RWPE1 (cell line): ENCODE measurements around the gene GALNTL6.
A peak's percentile ranks its signal among the peaks of the same experiment; 100 is the strongest.

Source experiments
- CTCF ChIA-PET: fragments of 350-600 bp; sonication (Branson Sonifier 250); formaldehyde crosslinking; extraction: SDS; loops from one replicate; lab custom pipeline; 2021; lab: Yijun Ruan, JAX
- POLR2A ChIA-PET: fragments of 400-600 bp; formaldehyde crosslinking; extraction: SDS; loops from one replicate; lab custom pipeline; 2020; ENCODE audit warnings: antibody characterized with exemption; ENCODE audit not compliant: low non-redundant PET; lab: Yijun Ruan, JAX
- DNase-seq: peaks from one replicate; pipeline ENCODE4 v3.0.0; 2012; ENCODE audit warnings: low spot score
- H3K27ac ChIP-seq: fragments of 450-650 bp; 2 replicates; pipeline ENCODE4 v1.5.1; 2017
- TF ChIP-seq, protein P1 (sequence below): fragments of 450-650 bp; conservative IDR thresholded peaks from 2 replicates; pipeline ENCODE4 v1.5.1; 2017; ENCODE audit warnings: low read depth, mild to moderate bottlenecking

GALNTL6 gene

DNA sequence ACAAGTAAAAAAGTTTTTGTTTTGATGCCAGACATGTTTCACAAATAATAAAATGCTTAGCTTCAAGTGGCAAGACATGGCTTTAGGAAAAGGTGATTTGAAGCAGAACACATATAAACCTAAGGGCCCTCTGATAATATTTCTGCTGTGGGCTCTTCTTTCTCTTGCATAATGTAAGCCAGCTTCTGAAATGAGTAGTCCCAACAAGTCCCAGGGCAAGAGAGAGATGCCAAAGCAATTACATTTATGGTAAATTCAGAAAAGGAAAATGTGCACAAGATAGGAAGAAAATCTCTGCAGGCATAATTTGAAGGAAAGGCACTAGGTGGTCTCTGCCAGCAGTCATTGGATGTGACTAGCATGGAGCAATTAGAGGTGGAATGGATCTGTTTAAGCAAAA lies 1184.7 kb downstream of the GALNTL6 start:
- no peak overlapping the region for H3K27ac ChIP-seq
- ChIA-PET CTCF (no interaction called here), POLR2A (no interaction called here)
- no peak for DNase-seq
- TF ChIP-seq, protein P1, sequence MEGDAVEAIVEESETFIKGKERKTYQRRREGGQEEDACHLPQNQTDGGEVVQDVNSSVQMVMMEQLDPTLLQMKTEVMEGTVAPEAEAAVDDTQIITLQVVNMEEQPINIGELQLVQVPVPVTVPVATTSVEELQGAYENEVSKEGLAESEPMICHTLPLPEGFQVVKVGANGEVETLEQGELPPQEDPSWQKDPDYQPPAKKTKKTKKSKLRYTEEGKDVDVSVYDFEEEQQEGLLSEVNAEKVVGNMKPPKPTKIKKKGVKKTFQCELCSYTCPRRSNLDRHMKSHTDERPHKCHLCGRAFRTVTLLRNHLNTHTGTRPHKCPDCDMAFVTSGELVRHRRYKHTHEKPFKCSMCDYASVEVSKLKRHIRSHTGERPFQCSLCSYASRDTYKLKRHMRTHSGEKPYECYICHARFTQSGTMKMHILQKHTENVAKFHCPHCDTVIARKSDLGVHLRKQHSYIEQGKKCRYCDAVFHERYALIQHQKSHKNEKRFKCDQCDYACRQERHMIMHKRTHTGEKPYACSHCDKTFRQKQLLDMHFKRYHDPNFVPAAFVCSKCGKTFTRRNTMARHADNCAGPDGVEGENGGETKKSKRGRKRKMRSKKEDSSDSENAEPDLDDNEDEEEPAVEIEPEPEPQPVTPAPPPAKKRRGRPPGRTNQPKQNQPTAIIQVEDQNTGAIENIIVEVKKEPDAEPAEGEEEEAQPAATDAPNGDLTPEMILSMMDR, result no peak

DNA sequence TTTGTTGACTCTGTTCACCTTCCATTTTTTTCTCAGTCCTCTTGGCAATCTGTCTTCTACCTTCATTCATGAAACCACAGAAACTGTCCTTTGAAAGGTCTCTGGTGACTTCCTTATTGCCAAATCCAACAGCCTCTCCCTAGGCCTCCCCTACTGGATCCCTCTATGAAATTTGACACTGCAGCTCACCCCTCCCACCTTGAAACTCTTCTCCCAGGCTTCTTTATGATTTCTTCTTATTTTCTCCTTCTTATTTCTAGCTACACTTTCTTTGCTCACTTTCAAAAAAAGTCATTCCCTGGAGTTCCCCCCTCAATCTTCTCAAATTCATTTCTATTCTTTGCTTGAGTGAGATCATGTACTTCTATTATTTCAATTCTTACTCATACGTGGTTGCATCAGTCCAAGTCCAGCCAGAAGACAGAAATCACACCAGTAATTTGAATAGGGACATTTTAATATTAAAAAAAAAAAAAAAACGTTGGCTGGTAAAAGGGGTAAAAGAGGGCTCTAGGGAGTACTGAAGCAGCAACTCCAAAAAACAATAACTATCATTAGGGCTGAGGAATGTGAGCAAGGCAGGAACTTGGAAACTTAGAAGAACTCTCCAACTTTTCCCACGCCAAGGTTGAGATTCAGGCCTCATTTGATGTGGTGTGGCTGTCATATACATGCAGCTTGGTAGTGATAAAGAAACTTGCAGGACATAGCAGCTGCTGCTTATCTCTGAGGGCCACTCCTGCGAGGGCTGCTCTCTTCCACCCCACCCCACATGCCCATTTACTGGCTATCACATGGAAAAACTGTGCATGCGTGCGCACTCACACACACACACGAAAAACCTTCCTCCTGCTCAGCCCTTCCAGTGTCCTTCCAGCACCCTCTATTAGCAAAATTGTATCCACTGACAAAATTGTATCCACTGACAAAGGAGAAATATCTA lies 1185.6 kb downstream of the GALNTL6 start:
- TF ChIP-seq, protein P1, result no peak
- DNase-seq, result peak; percentile 49
- peak overlapping the region; percentile 77 for H3K27ac ChIP-seq
- CTCF ChIA-PET, result no interaction called here
- POLR2A ChIA-PET, result no interaction called here

DNA sequence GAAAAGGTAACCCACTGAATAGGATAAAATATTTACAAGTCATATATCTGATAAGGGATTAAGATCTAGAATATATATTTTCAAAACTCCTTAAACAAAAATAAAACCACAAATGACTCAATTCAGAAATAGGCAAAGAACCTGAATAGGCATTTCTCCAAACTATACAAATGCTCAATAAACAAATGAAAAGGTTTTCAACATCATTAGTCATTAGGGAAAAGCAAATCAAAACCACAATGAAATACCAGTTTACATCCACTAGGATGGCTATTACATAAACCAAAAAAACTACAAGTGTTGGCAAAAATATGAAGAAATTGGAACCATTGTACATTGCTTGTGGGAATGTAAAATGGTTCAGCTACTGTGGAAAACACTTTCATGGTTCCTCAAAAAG lies 1188.4 kb downstream of the GALNTL6 start:
- TF ChIP-seq, protein P1, result no peak
- DNase-seq, result no peak
- peak overlapping the region; percentile 55; the same call in 1 of the 2 replicates for H3K27ac ChIP-seq
- ChIA-PET CTCF (no interaction called here), POLR2A (no interaction called here)

DNA sequence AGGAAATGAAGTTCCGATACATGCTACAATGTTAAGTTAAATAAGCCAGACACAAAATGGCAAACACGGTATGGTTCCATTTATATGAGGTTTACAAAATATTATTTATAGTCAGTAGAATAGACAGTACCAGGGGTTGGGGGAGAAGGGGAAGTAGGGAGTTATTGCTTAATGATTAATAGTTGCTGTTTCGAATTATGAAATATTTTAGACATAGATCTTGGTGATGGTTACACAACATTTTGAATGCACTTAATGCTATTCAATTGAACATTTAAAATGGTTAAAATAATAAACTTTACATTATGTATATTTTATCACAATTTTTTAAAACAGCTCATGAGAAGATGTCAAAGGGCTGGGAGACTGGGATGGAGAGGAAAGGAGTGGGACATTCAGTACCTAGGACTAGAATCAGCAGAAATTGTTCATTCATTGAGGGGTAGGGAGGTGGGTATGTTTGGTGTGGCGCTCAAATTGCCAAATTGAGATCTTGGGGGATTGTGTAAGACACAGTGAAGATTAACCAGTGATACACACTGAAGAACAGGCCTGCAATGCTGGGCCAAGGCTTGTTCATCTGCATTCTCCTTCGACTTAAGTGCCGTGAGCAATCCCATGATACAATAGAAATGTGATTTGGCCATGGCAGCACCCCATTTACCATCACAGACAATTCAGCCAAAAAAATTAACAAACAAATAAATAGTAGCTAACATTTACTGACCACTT lies 1189.8 kb downstream of the GALNTL6 start:
- ChIA-PET POLR2A (no interaction called here), CTCF (no interaction called here)
- TF ChIP-seq, protein P1, result no peak
- no peak overlapping the region for H3K27ac ChIP-seq
- no peak for DNase-seq

DNA sequence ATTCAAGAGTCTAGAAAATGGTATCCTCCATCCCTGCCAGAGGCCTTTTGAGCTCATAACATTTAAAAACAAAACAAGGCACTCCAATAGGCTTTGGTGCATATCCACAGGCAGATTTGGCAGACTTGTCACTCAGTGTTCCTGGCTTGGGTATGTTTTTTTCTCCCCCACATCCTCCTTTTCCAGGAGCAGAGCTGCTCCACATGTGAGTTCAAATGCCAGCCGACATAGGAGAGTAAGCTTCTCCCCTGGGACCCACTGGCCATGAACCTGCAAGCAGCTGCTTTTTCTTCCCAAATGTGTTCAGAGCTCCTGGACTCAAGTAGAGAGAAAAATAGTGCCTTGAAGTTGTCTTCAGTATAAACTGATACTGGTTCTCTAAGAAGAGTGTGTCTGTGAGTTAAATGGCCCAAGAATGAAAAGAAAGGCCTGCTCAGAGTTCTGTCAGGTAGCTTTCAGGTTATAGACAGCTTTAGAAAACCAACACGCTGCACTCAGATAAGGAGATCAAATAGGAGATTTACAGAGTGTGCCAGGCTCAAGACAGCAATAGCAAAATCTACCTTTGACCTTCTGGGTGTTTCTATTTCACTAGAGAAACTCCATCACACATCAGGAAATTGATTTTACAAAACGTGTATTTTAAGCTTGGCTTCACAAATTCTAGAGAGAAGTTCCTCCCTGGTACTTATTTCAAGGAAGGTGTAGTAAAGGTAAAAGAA lies 1192.9 kb downstream of the GALNTL6 start:
- ChIA-PET POLR2A (no interaction called here), CTCF (interaction anchor here (0.5 kb wide), 1 partner anchor 247 kb away, joined by 3 read pairs; no protein-coding TSS in a partner anchor)
- no peak for DNase-seq
- H3K27ac ChIP-seq, result no peak overlapping the region
- TF ChIP-seq, protein P1, result no peak

DNA sequence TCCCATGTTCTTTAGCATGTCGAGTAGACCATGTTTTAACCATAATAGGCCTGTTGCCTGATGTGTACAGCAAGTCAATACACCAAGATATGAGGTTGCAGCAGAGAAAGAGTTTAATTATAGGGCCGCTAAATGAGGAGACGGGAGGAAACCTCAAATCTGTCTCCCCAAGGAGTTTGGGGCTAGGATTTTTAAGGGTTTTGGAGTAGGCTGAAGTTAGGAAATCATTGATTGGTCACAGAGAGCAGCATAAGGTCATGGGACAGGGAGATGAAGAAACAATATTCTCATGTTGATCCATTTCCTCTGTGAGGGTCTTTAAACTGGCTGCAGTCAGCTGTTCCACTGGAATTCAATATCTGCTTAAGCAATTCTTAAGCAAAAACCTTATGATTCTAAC lies 1195.2 kb downstream of the GALNTL6 start:
- no peak overlapping the region for H3K27ac ChIP-seq
- no peak for DNase-seq
- ChIA-PET POLR2A (no interaction called here), CTCF (no interaction called here)
- TF ChIP-seq, protein P1, result no peak
